Medulla oblongata (tissue), 1 donor: Measurements from ENCODE around the gene SEMA3B.
"Not testable (repeated sequence)": the region's sequence is repeated elsewhere in the genome, so short reads cannot be mapped to it uniquely, and the experiment has no call there.

Experiments
- DNase-seq: peaks from one replicate; pipeline ENCODE4 v3.0.0-alpha.2; 2015; ENCODE audit errors: extremely low spot score

SEMA3B gene

DNA sequence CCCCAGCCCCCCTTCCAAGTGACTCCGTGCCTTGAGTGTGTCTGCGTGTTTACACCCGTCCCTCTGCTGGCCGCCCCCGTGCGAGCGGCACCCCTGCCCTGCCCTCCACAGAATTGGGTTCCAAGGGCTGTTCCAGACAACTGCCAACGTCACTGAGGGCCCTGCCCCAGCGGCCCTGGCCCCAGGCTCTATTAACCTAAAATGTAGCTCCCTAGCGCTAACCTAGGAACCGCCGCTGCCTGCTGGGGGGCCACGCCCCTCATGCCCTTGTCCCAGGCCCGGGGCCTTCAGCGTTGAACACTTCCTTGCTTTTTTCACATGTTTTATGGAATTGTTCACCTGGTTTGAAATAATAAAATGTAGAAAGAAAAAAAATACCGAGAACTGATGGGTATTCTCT, 10.0 kb upstream of the SEMA3B start:
- DNase-seq, result no peak

DNA sequence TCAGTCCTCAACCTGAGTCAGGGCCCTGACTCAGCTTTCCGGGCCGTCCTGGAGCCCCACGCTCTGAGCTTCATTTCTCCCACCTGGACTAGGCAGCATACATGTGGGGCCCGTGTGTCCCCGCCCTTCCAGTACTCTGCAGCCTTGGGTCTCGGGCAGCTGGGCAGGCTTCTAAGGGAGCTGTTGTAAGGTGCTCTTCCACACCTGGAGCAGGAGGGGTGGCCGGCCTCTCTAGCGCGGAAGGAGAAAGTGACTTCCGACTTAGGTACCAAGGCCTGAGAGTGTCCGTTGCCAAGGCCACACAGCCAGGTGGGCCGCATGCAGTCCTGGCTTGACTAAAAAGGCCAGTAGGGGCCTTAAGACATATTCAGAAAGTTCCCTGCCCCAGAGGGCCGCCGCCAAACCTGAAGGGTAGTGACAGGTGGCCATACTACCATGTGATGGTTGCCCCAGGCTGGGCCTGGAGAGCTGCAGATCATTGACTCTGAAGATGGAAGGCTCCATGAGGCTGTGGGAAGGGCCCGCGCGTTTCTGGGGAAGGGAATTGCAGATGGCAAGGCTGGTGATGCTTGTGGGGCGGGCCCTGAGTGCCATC, 9.4 kb upstream of the SEMA3B start:
- no peak for DNase-seq

DNA sequence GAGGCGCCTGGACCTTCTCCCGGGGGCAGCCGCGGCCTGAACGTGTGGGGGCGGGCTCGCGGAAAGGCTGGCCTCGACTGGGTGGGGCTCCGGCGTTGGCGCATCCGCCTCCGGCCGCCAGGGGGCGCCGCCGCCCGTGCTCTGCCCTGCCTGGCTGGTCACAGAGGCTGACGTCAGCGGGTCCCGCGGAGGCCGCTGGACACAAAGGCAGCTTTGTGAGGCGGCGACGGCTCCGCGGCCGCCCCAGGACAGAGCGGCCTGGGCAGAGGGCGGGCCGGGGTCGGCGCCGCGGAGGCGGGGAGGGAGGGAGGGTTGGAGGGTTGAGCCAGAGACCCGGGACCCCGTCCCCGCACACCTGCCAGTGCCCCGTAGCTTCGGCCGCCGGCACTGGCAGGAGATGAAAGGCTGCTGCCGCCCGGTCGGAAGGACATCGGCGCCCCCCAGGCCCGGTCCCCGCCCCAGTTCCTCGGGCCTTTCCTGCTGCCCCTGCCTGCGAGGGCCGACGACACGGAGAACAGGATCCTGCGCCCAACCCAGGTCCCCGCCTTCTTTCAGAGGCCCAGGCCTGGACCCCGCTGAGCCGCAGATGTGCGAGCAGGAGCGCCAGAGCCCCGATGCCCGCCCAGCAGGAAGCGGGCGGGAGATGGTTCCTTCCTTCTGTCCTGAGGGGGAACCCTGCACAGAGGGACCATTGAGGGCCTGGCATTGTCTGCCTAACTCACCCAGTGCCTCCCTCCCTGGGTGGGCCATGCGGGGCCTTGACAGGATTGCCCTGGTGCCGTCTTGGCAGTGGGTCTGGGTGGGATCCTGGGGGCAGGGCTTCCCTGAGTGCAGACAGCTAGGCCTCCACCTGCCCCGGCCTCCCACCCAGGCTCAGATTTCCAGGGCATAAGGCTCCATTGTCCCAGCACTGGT, 8.7 kb upstream of the SEMA3B start:
- peak; percentile 97 for DNase-seq

DNA sequence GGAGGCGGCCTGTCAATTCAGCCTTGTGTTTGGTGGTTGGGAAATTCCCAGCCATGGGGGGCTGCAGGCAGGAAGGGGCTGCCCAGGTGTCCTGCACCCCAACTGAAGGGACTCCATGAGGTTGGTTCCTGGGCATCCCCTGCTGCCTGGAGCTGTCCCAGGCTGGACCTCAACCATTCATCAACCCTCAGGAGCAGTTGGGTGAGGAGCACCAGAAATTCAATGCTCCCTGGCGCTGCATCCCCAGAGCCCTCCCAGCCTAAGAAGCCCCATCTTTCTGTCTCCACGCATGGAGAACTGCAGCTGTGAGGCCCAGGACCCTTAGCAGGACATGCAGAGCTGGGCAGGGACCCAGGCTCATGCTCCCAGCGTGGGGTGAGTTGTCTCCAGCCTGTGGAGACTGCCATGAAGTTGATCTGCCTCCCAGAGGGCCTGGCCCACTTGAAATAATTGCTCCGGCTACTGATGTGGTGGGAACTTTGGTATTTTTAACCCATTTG, 8.0 kb upstream of the SEMA3B start:
- DNase-seq, result no peak

DNA sequence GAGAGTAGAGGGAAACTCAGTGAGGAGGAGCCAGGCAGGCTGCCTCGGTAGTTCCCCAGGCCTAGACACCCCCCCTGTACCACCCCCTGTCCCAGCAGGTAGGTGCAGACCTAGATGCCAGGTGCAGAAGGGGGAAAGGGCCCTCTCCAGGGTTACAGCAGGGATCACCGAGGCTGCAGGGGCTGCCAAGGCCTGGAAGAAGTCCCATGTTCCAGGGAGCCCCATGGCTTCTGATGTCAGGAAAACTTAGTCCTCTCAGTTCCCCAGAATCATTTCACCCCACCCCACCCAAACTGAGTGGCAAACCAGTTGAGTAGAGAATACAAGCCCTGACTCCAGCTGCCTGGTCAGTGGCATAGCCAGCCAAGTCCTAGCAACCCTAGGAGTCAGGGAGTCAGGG, 7.4 kb upstream of the SEMA3B start:
- DNase-seq, result no peak

DNA sequence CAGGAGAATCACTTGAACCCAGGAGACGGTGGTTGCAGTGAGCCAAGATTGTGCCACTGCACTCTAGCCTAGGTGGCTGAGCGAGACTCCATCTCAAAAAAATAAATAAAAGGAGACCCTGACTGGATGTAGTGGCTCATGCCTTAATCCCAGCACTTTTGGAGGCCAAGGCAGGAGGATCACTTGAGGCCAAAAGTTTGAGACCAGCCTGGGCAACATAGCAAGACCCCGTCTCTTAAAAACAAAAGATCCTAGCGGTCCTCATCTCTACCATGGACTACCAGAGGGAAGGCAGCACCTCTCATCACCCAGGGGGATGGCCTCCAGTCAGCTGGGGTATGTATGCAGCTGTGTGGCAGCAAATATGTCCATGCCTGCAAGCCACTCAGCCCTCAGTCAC, 6.7 kb upstream of the SEMA3B start:
- not testable (repeated sequence) for DNase-seq

DNA sequence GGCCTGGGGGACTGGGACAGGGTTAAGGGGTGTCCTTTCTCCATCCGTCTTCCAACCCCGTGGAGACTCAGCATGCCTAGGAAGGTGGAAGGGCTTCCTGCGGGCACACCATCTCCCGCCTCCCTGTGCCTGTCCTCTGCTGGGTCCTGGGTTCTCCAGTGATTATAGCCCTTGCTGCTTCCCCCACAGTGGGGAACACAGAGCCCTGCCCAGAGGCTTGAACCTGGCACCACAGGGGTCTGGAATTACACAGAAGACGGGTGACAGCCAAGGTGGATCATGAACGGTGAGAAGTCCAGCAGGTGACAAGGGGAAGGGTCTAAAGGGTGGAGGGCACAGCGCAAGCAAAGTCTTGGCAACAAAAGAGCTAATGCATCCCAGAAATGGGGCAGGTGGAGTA, 6.2 kb upstream of the SEMA3B start:
- no peak for DNase-seq

DNA sequence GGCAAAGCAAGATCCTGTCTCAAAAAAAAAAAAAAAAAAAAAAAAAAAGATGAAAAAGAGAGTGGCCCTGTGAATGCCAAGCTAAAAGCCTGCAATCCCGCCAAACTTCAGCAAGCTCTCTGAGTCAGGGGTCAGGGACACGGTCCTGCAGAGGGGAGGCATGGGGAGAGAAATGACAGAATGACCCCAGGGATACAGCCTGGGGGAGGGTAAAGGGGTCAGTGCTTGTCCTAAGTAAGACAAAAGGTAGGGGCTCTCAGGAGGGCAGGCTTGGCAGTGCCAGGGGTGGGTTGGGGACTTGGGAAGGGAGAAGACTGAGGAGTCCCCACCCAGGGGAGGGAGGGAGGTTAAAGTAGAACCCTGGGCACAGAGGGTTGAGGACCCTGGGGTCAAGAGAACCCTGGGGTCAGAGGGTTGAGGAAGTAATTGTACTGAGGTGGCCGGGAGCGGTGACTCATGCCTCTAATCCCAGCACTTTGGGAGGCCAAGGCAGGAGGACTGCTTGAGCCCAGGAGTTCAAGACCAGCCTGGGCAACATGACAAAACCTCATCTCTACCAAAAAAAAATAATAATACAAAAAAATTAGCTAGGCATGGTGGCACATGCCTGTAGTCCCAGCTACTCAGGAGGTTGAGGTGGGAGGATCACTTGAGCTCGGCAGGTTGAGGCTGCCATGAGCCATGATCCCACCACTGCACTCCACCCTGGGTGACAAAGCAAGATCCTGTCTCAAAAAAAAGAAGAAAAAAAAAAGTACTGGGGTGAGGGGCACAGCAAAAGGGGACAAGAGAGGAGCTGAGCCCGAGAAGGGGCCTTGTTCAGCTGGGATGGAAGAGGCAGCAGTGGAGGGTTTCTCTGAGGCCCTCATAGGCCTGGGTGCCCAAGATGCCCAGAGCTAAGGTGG, 5.2 kb upstream of the SEMA3B start:
- no peak for DNase-seq

DNA sequence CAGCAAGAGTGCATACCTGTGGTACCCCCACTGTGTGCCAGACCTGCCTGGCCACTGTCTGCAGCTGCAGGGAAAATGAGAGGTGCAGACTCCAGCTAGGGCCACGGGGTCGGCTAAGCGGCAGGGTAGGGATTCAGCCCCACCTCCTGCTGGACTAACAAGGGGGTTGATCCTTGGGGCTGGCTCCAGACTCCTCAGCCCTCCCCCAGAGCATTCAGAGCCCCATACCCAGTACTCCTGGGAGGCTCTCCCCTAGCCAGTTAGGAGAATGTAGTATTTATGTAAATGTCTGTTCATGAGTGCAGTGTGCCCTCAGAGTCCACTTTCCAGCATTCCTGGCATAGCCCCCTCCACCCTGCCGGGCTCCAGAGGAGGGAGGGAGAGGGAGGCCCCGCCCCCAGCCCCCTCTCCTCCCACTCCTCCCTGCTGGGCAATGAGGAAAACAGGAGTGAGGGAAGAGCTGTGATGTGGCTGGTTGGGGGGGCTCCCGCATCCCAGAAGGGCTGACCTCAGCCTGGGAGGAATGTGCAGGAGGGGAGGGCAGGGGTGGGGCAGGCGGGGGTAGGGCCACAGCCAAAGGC, 4.5 kb upstream of the SEMA3B start:
- peak; percentile 92 for DNase-seq

DNA sequence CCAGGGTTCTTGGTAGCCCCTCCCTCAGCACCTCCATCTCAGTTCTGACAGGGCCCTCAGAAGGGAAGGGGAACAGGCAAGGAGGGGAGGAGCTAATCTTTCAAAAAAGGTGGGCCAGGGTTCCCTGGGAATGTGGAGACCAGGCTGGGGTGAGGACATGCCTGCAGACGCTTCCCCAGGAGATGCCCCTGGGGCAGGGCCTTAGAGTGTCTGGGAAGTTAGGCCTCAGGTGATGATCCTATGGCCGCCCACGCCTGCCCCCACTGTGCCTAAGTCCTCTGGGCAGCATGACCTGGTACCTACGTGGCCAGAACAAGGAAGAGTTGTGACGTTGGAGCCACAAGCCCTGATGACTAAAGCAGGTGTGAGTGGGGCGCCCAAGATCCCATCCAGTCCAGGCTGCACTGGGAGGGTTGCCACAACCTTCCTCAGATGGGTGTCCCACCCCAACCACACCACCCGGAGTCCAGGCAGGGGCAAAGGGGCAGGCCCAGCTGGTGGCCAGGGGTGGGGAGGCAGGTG, 3.9 kb upstream of the SEMA3B start:
- DNase-seq, result no peak

DNA sequence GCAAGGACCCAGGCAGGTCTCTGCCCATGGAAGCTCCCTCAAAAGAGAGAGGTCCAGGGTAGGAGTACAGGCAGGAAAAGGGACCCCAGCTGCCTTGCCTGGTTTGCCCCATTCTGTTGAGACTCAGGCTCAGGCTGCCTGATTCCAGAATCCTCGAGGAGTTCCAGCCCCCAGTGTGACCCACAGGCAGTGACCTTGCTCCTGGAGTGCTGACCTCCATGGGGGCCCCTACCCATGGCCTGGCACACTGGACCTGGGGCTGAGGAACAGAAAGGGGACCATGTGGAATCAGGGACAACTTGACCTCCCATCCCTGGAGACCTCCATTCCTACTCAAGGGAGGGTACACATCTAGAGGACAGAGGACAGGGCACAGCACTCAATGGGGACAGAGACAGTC, 3.4 kb upstream of the SEMA3B start:
- DNase-seq, result no peak

DNA sequence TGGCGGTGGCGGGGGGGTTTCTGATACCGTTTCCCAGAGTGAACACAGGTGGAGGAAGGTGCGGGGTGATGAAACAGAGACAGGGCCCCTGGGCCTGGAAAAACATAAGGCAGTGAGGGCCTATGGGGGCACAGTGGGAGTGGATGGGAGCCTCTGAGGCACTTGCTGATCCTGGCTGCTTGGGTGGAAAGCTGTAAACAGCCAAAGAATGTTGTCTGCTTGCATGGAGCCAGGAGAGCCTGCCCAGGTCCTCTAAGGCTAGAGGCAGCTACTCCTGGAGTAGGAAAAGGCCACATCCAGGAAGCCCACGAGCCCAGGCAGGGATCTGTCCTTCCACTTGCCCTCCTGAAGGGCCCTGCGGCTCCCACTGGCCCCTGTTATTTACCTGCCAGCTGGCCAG, 2.9 kb upstream of the SEMA3B start:
- DNase-seq, result no peak

DNA sequence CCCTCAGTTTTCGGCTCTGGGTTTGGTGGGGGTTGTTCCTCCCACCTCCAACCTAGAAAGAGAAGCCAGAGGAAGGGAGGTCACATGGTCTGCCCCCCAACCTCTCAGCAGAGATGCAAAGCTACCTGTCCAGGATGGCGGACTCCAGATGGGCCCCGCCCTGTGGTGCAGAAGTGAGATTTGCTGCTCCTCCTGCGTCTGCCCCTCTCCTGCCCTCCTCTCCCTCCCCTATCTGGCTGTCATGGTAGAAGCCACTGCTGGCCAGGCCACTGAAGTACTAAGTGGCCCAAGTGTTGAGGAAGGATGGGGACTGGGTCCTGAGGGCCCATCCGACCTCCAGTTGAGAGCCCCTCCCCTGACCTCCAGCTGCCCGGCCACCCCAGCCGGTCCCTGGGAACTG, 2.1 kb upstream of the SEMA3B start:
- no peak for DNase-seq

DNA sequence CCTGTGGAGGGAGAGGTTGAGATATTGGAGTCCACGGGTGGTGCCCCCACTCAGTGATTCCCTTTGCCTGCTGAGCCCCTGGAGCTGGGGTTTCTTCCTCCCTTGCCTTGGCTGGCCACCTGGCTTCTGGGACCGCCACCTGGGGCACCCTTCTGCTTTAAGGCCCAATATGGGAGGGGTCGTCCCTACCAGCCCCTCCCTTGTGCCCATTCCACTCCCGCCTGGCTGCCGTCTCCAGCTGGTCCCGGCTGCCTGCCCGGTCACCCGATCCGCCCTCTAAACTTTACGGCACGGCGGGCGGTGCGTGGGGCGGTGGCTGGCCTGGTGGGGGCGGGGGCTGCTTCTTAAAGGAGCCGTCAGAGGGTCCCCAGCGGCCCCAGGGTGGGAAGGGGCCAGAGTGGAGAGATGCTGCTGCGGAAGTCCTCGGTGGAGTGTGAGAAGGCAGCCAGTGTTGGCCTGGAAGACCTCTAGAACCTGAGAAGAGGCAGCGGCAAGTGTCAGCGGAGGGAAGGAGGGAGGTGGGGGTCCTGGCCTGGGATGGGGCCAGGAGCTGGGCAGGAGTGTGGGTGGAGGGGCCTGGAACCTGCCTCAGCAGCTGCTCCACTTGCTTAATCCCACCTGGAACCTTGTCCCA, 1.6 kb upstream of the SEMA3B start:
- DNase-seq, result peak; percentile 66

DNA sequence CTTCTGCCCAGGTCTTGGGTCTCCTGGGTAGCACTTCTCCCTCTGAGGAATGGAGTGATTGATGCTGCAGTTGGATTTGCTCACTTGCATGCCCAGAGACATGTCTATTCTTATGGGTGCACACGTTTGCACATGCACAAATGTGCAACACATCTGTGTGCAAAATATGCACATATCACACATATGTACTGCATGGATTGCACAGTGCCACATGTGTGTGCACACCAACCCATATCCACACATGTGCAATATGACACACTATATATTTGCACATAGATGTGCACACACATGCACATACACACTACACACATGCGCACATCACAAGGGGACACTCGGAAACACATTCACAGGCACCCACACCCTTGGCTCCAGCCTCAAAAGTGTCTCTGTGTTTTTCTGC, 671 bp upstream of the SEMA3B start:
- DNase-seq, result no peak

DNA sequence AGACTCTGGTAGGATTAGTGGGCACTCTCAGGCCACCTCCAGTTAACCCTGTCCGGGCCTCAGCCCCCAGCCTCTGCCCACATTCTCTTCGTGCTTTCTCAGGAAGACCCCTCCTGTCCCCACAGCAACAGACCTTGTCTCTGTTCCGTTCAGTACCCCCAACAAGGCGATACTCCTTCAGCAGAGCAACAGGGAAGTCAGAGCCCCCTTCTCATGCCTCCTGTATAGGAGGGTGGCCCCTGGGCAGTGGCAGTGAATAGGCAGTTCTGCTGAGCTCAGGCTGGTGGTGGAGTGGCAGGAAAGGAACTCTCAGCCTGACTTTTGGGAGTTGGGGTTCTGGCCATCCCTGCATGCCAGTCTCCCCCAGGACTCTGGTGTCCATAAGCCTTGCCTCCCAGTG, 513 bp downstream of the SEMA3B start:
- no peak for DNase-seq

DNA sequence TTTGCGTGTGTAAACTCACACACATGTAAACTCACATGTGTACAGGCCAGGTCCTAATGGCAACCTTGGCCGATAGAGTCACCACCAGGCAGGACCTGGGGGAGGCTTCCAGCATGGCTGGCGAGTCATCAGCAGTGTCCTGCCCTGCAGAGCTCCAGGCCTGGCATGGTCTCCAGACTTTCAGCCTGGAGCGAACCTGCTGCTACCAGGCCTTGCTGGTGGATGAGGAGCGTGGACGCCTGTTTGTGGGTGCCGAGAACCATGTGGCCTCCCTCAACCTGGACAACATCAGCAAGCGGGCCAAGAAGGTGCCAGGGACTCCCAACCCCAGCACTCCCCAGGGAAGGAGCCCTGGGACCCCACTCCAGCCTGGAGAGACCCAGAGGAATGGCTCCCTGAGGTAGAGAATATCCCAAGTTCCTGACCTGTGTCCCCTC, 1.0 kb downstream of the SEMA3B start:
- no peak for DNase-seq

DNA sequence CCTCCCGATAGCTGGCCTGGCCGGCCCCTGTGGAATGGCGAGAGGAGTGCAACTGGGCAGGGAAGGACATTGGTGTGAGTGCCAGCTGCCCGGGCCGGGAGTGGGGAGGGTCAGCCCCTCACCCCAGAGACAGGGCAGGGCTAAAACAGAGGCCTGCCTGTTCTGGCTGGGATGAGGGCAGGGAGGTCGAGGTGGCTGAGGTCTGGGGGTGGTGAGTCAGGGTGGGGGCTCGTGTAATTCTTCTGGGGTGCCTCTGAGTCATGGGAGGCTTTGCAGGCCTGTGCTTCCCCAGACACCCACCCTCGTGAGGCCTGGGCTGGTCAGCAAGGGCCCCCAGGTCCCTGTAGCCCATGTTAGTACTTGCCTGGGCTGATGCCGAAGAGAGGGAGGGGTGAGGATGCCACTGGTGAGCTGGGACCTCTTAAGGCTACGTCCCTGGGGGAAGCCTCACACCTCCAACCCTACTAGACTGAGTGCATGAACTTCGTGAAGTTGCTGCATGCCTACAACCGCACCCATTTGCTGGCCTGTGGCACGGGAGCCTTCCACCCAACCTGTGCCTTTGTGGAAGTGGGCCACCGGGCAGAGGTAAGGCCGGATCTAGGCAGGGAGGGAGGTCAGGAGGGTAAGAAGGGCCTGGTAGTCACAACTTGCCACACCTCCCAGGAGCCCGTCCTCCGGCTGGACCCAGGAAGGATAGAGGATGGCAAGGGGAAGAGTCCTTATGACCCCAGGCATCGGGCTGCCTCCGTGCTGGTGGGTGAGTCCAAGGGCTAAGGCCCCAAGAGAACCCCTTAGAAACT, 1.7 kb downstream of the SEMA3B start:
- DNase-seq, result no peak

DNA sequence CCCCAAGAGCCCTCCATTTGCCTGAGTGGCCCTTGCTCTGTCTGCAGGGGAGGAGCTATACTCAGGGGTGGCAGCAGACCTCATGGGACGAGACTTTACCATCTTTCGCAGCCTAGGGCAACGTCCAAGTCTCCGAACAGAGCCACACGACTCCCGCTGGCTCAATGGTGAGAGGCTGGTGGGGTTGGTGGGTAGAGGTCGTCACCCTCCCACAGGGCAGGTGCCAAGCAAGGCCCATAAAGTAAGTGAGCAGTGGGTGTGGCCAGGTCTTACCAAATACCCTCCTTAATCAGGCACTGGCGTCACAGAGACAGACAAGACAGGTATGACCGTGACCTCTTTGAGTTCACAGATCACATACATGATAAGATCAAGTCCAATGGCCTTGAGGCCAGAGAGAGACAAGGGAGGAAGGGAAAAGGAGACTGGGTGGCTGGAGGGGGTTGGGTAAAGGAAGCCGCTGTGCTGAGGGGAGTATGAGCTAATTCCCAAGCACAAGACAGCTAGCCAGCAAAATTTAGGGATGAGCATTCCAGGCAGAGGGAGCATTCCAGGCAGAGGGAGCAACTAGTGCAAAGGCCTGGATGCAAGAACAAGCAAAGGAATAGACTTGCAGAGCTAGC, 2.5 kb downstream of the SEMA3B start:
- no peak for DNase-seq

DNA sequence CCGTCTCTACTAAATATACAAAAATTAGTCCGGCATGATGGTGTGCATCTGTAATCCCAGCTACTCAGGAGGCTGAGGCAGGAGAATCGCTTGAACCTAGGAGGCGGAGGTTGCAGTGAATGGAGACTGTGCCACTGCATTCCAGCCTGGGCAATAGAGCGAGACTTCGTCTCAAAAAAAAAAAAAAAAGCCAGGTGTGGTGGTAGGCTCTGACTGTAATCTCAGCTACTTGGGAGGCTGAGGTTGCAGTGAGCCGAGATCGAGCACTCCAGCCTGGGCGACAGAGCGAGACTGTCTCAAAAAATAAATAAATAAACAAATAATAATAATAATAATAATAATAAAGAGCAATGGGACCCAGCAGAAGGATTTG, 3.6 kb downstream of the SEMA3B start:
- DNase-seq, result not testable (repeated sequence)
